ENCODE results near the gene CENPA.

The CENPA gene

GRCh38 chr2:26840937-26841610 is 55.2 kb downstream of the CENPA start:
- DNase-seq (ENCODE audit: low read depth, low spot score) = no peak

- DNase-seq (ENCODE audit: low read depth, low spot score) = no peak
Measured at GRCh38 chr2:26843041-26843440, 57.2 kb downstream of the CENPA start.
